WERI-Rb-1 (cell line): Measurements from ENCODE around the gene DCAF6.

Experiments
- DNase-seq: peaks from one replicate; pipeline ENCODE4 v3.0.0-alpha.2; 2020
- H3K27ac ChIP-seq: fragments of 250-450 bp; sonication (Bioruptor Pico); 2 replicates; pipeline ENCODE4 v1.5.1; 2020; ENCODE audit warnings: mild to moderate bottlenecking, moderate library complexity
- H3K27me3 ChIP-seq: fragments of 250-450 bp; sonication (Bioruptor Pico); 2 replicates; pipeline ENCODE4 v1.5.1; 2021; ENCODE audit warnings: mild to moderate bottlenecking, low read depth, moderate library complexity; ENCODE audit not compliant: insufficient read depth, severe bottlenecking
- H3K36me3 ChIP-seq: fragments of 250-450 bp; sonication (Bioruptor Pico); 2 replicates; pipeline ENCODE4 v1.5.1; 2020; ENCODE audit warnings: mild to moderate bottlenecking, moderate library complexity
- H3K4me3 ChIP-seq: 2 replicates; pipeline ENCODE4 v1.5.1; 2011; ENCODE audit warnings: low read depth, mild to moderate bottlenecking, control low read depth, low read length
- H3K9me3 ChIP-seq: fragments of 250-450 bp; sonication (Bioruptor Pico); 2 replicates; pipeline ENCODE4 v1.5.1; 2021; ENCODE audit warnings: mild to moderate bottlenecking, moderate library complexity; ENCODE audit not compliant: severe bottlenecking
- CTCF ChIP-seq: IDR thresholded peaks from 2 replicates; pipeline ENCODE4 v1.5.1; 2011; ENCODE audit warnings: low read depth, mild to moderate bottlenecking, control low read depth, inconsistent platforms, low read length

DCAF6 gene

GRCh38 chr1:168089326-168089978 is 153.0 kb downstream of the DCAF6 start:
- no peaks in the 10 kb centered on the region for H3K9me3 ChIP-seq
- H3K27ac ChIP-seq, result no peak overlapping the region
- no peak overlapping the region for H3K4me3 ChIP-seq
- DNase-seq, result no peak
- no peaks in the 10 kb centered on the region for H3K36me3 ChIP-seq
- TF ChIP-seq CTCF, result no peak
- no peaks in the 10 kb centered on the region for H3K27me3 ChIP-seq

GRCh38 chr1:168089979-168090337 is 153.5 kb downstream of the DCAF6 start:
- Histone ChIP-seq H3K27me3 (no peaks in the 10 kb centered on the region), H3K9me3 (no peaks in the 10 kb centered on the region), H3K27ac (no peak overlapping the region), H3K36me3 (no peaks in the 10 kb centered on the region), H3K4me3 (no peak overlapping the region)
- no peak for TF ChIP-seq CTCF
- no peak for DNase-seq

GRCh38 chr1:168090395-168090794 is 153.9 kb downstream of the DCAF6 start:
- Histone ChIP-seq H3K4me3 (no peak overlapping the region), H3K36me3 (no peaks in the 10 kb centered on the region), H3K9me3 (no peaks in the 10 kb centered on the region), H3K27ac (no peak overlapping the region), H3K27me3 (no peaks in the 10 kb centered on the region)
- no peak for TF ChIP-seq CTCF
- no peak for DNase-seq

DNA sequence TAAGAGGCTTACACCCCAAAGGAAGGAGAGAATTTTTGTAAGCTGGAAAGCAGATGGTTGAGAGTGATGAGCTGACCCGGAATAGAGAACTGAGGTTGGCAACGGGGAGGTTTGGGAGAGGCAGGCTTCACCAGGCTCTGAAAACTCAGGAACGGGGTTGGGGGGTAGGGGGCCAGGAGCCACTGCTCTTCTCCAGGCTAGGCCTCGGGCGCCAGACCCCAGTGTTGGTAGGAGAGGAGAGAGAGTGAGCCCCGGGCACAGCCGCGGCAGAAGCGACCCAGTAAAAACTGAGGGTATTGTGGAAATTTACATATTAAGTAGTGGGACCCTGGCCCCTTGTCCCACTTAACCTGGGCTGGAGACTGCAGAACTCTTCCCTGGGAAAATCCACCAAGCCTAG is 154.6 kb downstream of the DCAF6 start:
- TF ChIP-seq CTCF, result no peak
- DNase-seq, result no peak
- Histone ChIP-seq H3K4me3 (no peak overlapping the region), H3K36me3 (no peaks in the 10 kb centered on the region), H3K27me3 (no peaks in the 10 kb centered on the region), H3K9me3 (no peaks in the 10 kb centered on the region), H3K27ac (no peak overlapping the region)

DNA sequence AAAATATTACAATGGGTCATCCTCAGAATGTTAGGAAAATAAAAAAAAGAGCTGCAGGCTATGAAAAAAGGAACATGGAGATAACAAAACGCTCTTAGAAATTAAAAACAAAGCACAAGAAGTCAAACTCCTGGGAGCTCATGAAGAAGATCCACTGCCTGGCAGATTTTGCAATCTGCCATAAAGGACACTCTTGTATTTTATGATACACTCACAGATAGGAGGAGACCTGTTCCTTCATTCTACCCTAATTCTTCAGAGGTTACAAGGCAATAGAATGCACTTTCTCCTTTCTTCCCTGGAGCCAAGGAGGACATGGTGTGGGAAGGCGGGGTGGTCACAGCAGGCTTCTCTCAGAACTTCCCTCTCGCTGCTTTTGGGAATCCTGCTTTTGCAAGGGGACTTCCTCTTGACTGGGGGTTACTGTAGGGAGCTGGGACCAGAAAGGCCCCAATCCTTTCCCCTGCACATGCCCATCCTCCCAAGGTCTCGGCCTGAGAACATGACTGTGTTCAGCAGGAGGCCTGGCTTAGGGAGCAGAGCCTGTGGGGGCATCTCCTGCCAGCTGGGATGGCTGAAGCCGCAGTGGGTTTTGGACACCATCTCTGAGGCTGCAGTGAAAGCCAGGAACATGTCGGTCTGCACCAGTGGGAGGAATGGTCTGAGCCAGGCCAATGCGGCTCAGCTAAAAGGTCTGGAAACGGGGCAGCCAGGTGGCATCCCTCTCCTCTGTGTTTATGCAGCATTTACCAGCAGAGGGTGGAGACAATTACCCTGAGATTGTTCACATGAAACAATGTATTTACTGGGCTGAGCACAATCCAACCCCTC is 155.5 kb downstream of the DCAF6 start:
- Histone ChIP-seq H3K4me3 (no peak overlapping the region), H3K9me3 (no peaks in the 10 kb centered on the region), H3K36me3 (no peaks in the 10 kb centered on the region), H3K27me3 (no peaks in the 10 kb centered on the region), H3K27ac (no peak overlapping the region)
- no peak for TF ChIP-seq CTCF
- DNase-seq, result no peak
